ENCODE data around the gene HEG1.

HEG1 gene

DNA sequence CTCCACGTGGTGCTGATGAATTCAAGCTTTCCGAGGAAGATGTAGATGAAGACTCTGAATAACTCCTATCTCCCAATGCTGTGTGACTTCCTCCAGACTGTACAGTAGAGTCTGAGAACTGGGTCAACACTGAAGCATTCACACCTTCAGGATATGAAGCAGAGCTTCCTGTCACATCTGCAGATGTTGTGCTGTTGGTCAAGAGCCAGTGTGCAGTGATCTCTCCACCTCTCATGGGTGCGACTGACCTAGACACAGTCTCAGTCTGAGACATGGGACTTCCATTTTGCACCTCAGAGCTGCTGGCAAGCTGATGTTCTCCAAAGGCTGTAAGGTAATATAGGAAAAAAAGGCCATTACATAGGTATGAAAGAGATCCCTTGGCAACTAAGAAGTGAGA lies 36.5 kb downstream of the HEG1 start:
- ATAC-seq, result no peak; the same call in 2 of the 3 replicates
- TF ChIP-seq ZFP30 (CRISPR knock-in tag; IDR thresholded peaks at IDR 0.05) (no peak), OSR1 (CRISPR knock-in tag; IDR thresholded peaks at IDR 0.05) (no peak), SNAI2 (CRISPR knock-in tag; IDR thresholded peaks at IDR 0.05) (no peak), TCF4 (CRISPR knock-in tag; IDR thresholded peaks at IDR 0.05; ENCODE audit: borderline replicate concordance) (no peak), BACH2 (CRISPR knock-in tag; IDR thresholded peaks at IDR 0.05; ENCODE audit: borderline replicate concordance) (no peak), ESRRG (CRISPR knock-in tag; IDR thresholded peaks at IDR 0.05) (no peak), GLIS3 (CRISPR knock-in tag; IDR thresholded peaks at IDR 0.05) (no peak), ZNF8 (CRISPR knock-in tag; IDR thresholded peaks at IDR 0.05) (no peak), ISL1 (CRISPR knock-in tag; IDR thresholded peaks at IDR 0.05) (no peak), ZNF70 (CRISPR knock-in tag; IDR thresholded peaks at IDR 0.05) (no peak), ZC3H10 (CRISPR knock-in tag; IDR thresholded peaks at IDR 0.05) (no peak), ZFP3 (CRISPR knock-in tag; IDR thresholded peaks at IDR 0.05) (no peak), CSDC2 (CRISPR knock-in tag; IDR thresholded peaks at IDR 0.05) (no peak), ARNTL (CRISPR knock-in tag; IDR thresholded peaks at IDR 0.05; ENCODE audit: borderline replicate concordance, low read depth) (no peak), TOX (CRISPR knock-in tag; IDR thresholded peaks at IDR 0.05; ENCODE audit: borderline replicate concordance) (no peak)
- TF ChIP-seq, protein P1, sequence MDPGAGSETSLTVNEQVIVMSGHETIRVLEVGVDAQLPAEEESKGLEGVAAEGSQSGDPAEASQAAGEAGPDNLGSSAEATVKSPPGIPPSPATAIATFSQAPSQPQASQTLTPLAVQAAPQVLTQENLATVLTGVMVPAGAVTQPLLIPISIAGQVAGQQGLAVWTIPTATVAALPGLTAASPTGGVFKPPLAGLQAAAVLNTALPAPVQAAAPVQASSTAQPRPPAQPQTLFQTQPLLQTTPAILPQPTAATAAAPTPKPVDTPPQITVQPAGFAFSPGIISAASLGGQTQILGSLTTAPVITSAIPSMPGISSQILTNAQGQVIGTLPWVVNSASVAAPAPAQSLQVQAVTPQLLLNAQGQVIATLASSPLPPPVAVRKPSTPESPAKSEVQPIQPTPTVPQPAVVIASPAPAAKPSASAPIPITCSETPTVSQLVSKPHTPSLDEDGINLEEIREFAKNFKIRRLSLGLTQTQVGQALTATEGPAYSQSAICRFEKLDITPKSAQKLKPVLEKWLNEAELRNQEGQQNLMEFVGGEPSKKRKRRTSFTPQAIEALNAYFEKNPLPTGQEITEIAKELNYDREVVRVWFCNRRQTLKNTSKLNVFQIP (CRISPR knock-in tag; IDR thresholded peaks at IDR 0.05; ENCODE audit: borderline replicate concordance, low read depth), result no peak
- TF ChIP-seq, protein P2, sequence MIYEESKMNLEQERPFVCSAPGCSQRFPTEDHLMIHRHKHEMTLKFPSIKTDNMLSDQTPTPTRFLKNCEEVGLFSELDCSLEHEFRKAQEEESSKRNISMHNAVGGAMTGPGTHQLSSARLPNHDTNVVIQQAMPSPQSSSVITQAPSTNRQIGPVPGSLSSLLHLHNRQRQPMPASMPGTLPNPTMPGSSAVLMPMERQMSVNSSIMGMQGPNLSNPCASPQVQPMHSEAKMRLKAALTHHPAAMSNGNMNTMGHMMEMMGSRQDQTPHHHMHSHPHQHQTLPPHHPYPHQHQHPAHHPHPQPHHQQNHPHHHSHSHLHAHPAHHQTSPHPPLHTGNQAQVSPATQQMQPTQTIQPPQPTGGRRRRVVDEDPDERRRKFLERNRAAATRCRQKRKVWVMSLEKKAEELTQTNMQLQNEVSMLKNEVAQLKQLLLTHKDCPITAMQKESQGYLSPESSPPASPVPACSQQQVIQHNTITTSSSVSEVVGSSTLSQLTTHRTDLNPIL (CRISPR knock-in tag; IDR thresholded peaks at IDR 0.05; ENCODE audit: low read depth), result no peak

DNA sequence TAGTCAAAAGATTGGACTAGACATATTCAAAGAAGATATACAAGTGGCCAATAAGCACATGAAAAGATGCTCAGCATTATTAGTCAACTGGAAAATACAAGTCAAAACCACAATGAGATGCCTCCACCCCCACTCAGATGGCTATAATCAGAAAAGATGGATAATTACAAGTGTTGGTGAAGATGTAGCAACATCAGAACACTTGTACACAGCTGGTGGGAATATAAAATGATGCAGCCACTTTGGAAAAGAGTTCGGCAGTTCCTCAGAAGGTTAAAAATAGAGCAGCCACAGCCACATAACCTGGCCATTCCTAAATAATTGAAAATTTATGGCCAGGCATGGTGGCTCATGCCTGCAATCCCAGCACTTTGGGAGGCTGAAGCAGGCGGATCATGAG lies 38.4 kb downstream of the HEG1 start:
- TF ChIP-seq, protein P1 (CRISPR knock-in tag; IDR thresholded peaks at IDR 0.05; ENCODE audit: borderline replicate concordance, low read depth), result no peak
- TF ChIP-seq ZNF565 (CRISPR knock-in tag; conservative IDR thresholded peaks at IDR 0.05; ENCODE audit: low read depth) (no peak), ESRRG (CRISPR knock-in tag; IDR thresholded peaks at IDR 0.05) (no peak), ZFP30 (CRISPR knock-in tag; IDR thresholded peaks at IDR 0.05) (no peak), ZNF70 (CRISPR knock-in tag; IDR thresholded peaks at IDR 0.05) (no peak), ZC3H10 (CRISPR knock-in tag; IDR thresholded peaks at IDR 0.05) (no peak), BACH2 (CRISPR knock-in tag; IDR thresholded peaks at IDR 0.05; ENCODE audit: borderline replicate concordance) (no peak), RARB (CRISPR knock-in tag; IDR thresholded peaks at IDR 0.05) (no peak), SNAI2 (CRISPR knock-in tag; IDR thresholded peaks at IDR 0.05) (no peak), TOX (CRISPR knock-in tag; IDR thresholded peaks at IDR 0.05; ENCODE audit: borderline replicate concordance) (no peak), ZFP3 (CRISPR knock-in tag; IDR thresholded peaks at IDR 0.05) (no peak)
- TF ChIP-seq, protein P2 (CRISPR knock-in tag; IDR thresholded peaks at IDR 0.05; ENCODE audit: low read depth), result no peak
- TF ChIP-seq, protein P3, sequence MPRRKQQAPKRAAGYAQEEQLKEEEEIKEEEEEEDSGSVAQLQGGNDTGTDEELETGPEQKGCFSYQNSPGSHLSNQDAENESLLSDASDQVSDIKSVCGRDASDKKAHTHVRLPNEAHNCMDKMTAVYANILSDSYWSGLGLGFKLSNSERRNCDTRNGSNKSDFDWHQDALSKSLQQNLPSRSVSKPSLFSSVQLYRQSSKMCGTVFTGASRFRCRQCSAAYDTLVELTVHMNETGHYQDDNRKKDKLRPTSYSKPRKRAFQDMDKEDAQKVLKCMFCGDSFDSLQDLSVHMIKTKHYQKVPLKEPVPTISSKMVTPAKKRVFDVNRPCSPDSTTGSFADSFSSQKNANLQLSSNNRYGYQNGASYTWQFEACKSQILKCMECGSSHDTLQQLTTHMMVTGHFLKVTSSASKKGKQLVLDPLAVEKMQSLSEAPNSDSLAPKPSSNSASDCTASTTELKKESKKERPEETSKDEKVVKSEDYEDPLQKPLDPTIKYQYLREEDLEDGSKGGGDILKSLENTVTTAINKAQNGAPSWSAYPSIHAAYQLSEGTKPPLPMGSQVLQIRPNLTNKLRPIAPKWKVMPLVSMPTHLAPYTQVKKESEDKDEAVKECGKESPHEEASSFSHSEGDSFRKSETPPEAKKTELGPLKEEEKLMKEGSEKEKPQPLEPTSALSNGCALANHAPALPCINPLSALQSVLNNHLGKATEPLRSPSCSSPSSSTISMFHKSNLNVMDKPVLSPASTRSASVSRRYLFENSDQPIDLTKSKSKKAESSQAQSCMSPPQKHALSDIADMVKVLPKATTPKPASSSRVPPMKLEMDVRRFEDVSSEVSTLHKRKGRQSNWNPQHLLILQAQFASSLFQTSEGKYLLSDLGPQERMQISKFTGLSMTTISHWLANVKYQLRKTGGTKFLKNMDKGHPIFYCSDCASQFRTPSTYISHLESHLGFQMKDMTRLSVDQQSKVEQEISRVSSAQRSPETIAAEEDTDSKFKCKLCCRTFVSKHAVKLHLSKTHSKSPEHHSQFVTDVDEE (CRISPR knock-in tag; IDR thresholded peaks at IDR 0.05), result no peak
- TF ChIP-seq, protein P4, sequence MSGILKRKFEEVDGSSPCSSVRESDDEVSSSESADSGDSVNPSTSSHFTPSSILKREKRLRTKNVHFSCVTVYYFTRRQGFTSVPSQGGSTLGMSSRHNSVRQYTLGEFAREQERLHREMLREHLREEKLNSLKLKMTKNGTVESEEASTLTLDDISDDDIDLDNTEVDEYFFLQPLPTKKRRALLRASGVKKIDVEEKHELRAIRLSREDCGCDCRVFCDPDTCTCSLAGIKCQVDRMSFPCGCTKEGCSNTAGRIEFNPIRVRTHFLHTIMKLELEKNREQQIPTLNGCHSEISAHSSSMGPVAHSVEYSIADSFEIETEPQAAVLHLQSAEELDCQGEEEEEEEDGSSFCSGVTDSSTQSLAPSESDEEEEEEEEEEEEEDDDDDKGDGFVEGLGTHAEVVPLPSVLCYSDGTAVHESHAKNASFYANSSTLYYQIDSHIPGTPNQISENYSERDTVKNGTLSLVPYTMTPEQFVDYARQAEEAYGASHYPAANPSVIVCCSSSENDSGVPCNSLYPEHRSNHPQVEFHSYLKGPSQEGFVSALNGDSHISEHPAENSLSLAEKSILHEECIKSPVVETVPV (CRISPR knock-in tag; IDR thresholded peaks at IDR 0.05), result no peak
- ATAC-seq, result no peak

All from SK-N-SH treated with all-trans-retinoic acid at 6 μM for 48 hours (cell line).